Left ventricle myocardium inferior (tissue), 1 donor: Measurements from ENCODE around the gene LAMB4. TPM values are rescaled to one million over a fixed set of nuclear protein-coding genes. Genes with fewer than 3 reads are reported as not detected.

ENCODE experiments used
- DNase-seq: peaks from one replicate; pipeline ENCODE4 v3.0.0-alpha.2; 2020
- H3K27ac ChIP-seq: fragments of 200-600 bp; replicated peaks from 2 replicates; pipeline ENCODE4 v1.8.0; 2021
- H3K27me3 ChIP-seq: fragments of 200-600 bp; 2 replicates; pipeline ENCODE4 v1.8.0; 2021; ENCODE audit warnings: low read depth
- H3K36me3 ChIP-seq: fragments of 200-600 bp; 2 replicates; pipeline ENCODE4 v1.8.0; 2021
- H3K4me1 ChIP-seq: fragments of 200-600 bp; 2 replicates; pipeline ENCODE4 v1.8.0; 2021
- H3K4me3 ChIP-seq: fragments of 200-600 bp; 2 replicates; pipeline ENCODE4 v1.8.0; 2021; ENCODE audit warnings: mild to moderate bottlenecking, moderate library complexity
- H3K9me3 ChIP-seq: fragments of 200-600 bp; replicated peaks from 2 replicates; pipeline ENCODE4 v1.8.0; 2021
- CTCF ChIP-seq: fragments of 200-600 bp; IDR thresholded peaks from 2 replicates; pipeline ENCODE4 v1.8.0; 2021; ENCODE audit warnings: antibody characterized with exemption, mild to moderate bottlenecking, borderline replicate concordance
- intact Hi-C: fragments of 100-400 bp; cut with micrococcal nuclease; formaldehyde crosslinking; loops from one replicate; pipeline ENCODE4 v1.11.0; 2022
- total RNA-seq: library from RNA; stranded (reverse); fragmentation: NEBNext Ultra II Directional; extraction: Animal tissue kit (Norgen Biotek cat#: 25700); gene quantifications from one replicate; pipeline ENCODE4 v1.2.1, GENCODE V29; 2021
- donor health status: DM: no; HTN: yes; CAD: no; lungs with severe emphysema.

LAMB4 gene
- total RNA-seq, 1 donor from 2014 or later: 0.33 TPM

DNA sequence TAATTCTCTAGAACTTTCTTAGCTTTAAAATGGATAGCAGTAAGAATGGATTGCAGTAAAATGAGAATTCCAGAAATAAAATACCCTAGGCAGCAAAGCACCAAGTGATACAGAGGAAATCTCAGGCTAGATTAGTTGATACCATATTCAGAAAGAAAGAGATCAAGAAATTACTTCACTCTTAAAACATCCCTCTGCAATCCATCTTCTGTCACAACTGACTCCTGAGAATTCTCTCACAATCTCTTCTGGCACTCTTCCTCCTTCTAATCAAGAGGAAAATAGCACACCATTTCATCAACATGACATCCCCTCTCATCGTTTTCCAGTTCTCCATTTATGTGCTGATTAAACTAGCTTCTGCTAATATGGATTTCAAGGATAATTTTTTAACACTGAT lies 85.0 kb downstream of the LAMB4 start:
- DNase-seq: no peak
- H3K4me3 ChIP-seq: no peak overlapping the region
- no peaks in the 10 kb centered on the region for H3K27me3 ChIP-seq
- no peak for TF ChIP-seq CTCF
- no peaks in the 10 kb centered on the region for H3K9me3 ChIP-seq
- peak overlapping the region; percentile 47 for H3K27ac ChIP-seq
- intact Hi-C loops: no loop called here
- peaks cover 3% of the 10 kb centered on the region for H3K4me1 ChIP-seq
- H3K36me3 ChIP-seq: no peaks in the 10 kb centered on the region

DNA sequence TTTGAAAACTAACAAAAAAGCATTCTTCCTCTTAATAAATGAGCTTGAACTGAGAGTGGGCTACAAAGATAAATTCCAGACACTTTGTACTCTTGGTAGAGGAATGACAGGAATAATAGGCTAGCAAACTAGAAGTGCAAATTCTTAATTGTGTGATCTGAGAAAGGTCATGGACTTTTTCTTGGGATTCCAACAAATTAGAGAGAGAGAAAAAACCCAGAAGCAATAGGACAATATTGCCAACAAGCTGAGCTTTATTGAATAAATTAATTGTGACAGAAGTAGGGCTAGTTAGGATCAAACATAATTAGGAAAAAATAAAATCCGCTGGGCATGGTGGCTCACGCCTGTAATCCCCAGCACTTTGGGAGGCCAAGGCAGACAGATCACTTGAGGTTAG lies 85.8 kb downstream of the LAMB4 start:
- Histone ChIP-seq H3K4me1 (peaks cover 3% of the 10 kb centered on the region), H3K27ac (no peak overlapping the region), H3K9me3 (no peaks in the 10 kb centered on the region), H3K4me3 (no peak overlapping the region), H3K27me3 (no peaks in the 10 kb centered on the region), H3K36me3 (no peaks in the 10 kb centered on the region)
- no peak for DNase-seq
- intact Hi-C loops: no loop called here
- TF ChIP-seq CTCF: no peak

GRCh38 chr7:108038986-108039385 lies 91.2 kb downstream of the LAMB4 start:
- no peak for DNase-seq
- intact Hi-C loops: no loop called here
- Histone ChIP-seq H3K9me3 (no peaks in the 10 kb centered on the region), H3K4me3 (no peak overlapping the region), H3K36me3 (no peaks in the 10 kb centered on the region), H3K27ac (no peak overlapping the region), H3K4me1 (no peaks in the 10 kb centered on the region), H3K27me3 (no peaks in the 10 kb centered on the region)
- no peak for TF ChIP-seq CTCF

DNA sequence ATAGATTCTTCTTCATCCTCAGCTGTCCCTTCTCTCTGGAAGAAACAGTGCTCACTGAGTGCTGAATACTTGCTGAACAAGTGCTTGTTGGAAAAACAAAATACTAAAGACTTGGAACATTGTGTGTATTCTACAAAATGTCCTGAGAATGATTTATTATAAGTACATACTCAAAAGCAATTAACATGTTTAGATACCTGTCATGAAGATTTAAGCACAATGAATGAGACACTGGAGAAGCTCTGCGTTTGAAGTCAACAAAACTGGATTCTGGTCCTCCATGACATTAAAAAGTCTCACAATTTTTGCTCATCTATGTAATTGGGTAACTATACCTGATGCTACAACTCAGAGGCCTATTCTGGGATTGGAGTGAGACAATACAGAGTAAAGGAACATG lies 92.4 kb downstream of the LAMB4 start:
- H3K27ac ChIP-seq: no peak overlapping the region
- intact Hi-C loops: no loop called here
- no peaks in the 10 kb centered on the region for H3K36me3 ChIP-seq
- TF ChIP-seq CTCF: no peak
- no peak overlapping the region for H3K4me3 ChIP-seq
- no peaks in the 10 kb centered on the region for H3K9me3 ChIP-seq
- no peaks in the 10 kb centered on the region for H3K27me3 ChIP-seq
- H3K4me1 ChIP-seq: no peaks in the 10 kb centered on the region
- no peak for DNase-seq

DNA sequence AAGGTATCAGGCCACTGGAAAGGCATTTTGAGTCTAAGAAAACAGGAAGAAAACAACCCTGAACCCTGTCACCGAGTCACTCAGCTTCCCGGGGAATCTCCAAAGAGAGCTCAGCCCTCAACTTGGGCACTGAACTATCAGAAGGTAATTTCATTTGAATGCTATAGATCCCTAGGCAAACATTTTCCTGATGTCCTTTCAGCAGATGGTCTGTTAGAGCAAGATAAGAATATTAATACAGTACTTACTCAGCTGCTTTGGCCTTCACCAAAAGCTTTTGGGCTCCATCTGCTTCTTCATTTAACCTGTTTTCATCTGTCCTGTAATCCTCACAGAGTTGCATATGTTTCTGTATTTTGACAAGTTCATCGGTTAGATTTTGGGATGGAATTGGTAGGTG lies 93.0 kb downstream of the LAMB4 start:
- TF ChIP-seq CTCF: no peak
- no peak for DNase-seq
- Histone ChIP-seq H3K27ac (no peak overlapping the region), H3K9me3 (no peaks in the 10 kb centered on the region), H3K4me1 (no peaks in the 10 kb centered on the region), H3K4me3 (no peak overlapping the region), H3K27me3 (no peaks in the 10 kb centered on the region), H3K36me3 (no peaks in the 10 kb centered on the region)
- intact Hi-C loops: no loop called here

DNA sequence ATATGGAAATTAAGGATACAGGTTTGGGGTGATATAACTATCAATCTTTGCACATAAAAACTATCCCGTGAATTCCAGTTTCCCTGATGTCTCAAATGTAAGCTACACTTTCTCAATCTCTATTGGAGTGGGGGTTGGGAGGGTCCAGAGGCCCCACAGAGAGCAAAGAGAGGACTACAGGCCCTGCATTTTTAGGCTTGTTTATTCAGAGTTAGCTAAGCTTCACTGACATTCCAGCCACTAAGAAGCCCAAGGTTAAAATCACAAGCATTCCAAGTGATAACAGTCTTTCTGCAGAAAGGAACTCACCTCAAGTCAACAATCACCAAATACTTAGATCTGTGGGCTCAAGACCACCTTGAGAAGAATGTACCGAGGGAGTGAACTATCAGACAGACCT lies 95.6 kb downstream of the LAMB4 start:
- Histone ChIP-seq H3K4me3 (no peak overlapping the region), H3K4me1 (no peaks in the 10 kb centered on the region), H3K27me3 (no peaks in the 10 kb centered on the region), H3K9me3 (no peaks in the 10 kb centered on the region), H3K27ac (no peak overlapping the region), H3K36me3 (no peaks in the 10 kb centered on the region)
- no peak for TF ChIP-seq CTCF
- intact Hi-C loops: no loop called here
- no peak for DNase-seq
